GM18868 (cell line): Measurements from ENCODE around the gene UXT.
A peak's percentile ranks its signal among the peaks of the same experiment; 100 is the strongest.

Experiments
- ATAC-seq: cut with Tn5 transposase; IDR thresholded peaks from one replicate; pipeline ENCODE4 v1.9.1; 2021; ENCODE audit warnings: mild to moderate bottlenecking, moderate library complexity; ENCODE audit not compliant: unreplicated experiment

Gene UXT

DNA sequence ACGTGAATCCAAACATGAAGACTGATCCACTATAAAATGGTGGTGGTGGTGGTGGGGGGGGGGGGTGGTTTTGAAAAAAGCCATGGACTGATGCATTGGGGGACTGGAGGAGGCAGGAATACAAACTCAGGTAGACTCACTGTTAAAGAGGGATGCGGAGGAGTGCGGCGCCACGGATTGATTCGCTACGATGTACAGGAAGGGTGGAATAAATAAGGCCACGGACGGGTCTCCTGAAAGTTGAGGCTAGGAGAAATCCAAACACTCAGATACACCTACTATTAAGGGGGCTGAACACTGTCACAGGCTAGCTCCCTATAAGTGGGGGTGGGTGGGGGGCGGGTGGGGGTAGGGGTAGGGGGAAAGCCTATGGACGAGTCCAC, 9.2 kb downstream of the UXT start:
- ATAC-seq = no peak

DNA sequence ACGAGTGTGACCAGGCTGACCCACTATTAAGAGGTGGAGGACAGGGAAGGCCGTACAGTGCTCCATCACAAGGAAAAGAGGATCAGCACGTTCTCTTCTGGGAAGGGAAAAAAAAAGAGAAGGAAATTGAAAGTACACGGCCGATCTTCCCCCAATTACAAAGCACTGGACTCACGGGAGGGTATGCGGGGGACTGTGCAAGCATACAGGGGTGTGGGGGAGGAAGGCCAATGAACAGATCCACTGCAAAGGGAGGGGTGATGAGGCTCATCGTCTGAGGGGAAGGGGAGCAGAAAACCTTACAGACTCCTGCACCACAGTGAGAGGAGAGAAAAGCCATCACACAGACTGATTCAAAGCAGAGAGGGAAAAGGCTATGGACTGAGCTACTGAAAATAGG, 9.7 kb downstream of the UXT start:
- no peak for ATAC-seq

DNA sequence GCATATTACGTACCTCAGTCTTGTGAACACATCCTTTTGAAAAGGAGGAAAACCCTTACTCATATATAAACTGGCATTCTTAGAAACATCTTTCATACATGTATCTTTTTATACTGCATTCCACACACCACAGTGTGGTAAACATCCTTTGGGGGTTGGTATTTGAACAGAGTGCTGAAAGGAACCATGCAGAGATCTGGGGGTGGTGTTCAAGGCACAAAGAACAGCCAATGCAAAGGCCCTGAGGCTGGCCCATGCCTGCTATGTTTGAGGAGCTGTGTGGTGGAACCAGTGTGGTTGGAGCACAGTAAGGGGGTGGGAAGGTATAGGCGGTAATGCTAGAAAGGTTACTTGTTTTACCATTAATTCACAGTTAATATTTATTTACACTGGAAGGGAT, 10.6 kb downstream of the UXT start:
- ATAC-seq = no peak

DNA sequence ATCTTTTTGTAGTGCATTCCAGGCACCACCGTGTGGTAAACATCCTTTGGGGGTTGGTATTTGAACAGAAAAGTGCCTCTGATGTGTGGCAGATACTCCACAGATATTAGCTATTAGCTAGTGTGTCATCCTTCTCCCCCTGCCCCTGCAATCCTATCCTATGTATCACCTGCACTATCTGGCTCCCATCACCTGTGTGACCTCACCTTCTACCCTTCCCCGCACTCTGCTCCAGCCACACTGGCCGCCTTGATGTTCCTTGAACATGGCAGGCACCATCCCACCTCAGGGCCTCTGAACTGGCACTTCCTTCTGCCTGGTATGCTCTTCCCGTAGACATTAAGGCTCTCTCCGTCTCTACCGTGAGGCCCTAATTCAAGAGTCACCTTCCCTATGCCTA, 12.3 kb downstream of the UXT start:
- no peak for ATAC-seq

DNA sequence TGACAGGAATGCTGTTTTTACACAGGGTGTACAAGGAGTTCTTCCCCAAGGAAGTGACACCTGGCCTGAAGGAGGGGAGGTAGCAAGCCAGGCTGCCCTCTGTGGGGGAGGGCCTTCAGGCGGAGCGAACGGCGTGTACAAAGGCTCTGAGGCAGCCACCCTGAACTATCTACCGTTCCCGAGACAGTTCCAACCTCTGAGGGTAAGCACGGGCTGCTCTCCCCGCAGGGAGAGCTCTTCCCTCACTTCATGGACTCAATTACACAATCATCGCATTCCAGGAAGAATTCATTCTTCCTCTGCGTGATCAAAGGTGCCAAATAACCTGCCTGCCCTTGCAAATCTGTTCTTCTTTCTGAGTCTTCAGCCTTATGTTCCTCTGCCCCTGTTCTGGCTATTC, 13.4 kb downstream of the UXT start:
- ATAC-seq = no peak

DNA sequence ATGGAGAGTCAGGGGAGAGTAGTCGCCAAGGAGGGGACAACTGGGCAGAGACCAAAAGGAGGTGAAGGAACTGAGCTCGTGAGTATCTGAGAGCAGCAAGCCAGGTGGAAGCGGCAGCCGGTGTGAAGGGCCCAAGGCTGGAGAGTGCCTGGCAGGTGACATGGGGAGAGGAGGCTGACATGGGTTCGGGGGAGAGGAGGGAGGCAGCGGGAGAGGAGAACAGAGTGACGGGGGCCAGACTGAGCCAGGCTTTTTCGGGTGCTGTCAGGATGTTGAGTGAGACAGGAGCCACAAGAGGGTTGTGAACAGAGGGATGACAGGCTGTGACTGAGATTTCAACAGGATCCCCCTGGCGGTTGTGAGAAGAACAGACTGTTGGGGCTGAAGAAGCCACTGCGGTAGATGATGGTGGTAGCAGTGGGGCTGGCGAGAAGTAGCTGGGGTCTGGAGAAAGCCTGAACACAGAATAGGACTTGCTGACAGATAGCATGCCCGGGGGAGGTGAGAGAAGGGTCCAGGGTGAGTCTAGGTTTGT, 14.4 kb downstream of the UXT start:
- no peak for ATAC-seq

DNA sequence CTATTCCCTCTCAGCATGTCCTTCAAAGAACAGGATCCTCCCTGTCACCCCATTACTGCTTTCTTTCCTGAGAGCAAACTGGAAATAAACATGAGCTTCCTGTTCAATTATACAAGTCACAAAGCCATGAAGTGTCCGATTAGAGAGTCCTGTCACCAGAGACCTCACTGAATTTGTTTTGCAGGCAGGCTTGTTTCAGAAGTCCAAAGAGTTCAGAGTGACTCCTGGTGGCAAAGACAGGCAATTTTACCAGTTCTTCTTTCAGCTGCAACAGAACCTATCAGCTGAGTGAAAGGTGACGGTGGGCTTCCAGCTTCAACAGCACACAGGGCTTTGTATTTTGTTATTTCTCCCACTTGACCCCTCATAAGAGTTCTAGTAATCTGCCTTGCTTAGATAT, 15.1 kb downstream of the UXT start:
- no peak for ATAC-seq

DNA sequence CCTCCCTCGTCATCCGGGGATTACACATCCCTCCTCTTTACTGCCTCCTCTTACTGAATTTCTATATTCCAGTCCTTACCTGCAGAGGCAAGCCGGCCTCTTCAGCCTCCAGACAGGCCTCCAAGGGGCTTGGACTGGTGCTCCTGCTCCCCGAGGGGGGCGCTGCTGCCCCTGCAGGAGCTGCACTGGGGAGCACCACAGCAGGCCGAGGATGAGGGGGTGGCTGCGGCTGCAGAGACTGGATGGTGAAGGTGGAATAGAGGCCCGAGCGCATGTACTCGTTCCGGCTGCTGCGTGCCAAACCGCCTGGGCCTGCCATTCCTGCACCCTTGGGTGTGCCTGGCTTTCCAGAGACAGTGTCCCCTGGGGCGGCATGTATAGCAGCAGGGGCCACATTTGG, 20.2 kb downstream of the UXT start:
- ATAC-seq = no peak

DNA sequence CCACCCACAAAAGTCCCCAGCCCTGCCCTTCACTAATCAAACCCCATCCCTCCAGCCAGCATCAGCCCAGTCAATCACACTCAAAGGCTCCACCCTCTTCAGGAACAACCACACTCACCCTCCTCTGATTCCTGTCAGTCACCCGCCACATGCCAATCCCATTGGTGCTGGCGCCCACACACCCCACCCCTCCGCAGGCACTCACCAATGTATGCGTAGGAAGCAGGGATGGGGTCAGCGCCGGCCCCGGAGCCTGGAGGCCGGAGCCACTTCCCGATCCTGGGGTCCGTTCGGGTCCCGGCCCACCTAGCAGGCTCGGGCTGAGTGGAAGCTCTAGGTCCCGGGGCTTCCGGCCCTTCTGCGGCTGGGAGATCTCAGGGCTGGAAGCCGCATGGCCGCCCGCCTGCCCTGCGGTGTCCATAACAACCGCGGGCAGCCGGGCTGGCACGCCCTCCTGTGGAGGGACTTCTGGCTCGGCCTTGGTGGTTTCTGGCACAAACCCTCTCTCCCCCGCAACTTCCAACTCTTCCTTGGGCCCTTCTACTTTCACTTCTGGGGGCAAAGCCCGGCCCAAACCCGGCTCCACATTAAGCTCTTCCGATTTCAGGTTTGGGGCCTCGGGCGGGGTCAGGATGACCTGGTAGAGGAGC, 21.3 kb downstream of the UXT start:
- ATAC-seq = peak; percentile 94

DNA sequence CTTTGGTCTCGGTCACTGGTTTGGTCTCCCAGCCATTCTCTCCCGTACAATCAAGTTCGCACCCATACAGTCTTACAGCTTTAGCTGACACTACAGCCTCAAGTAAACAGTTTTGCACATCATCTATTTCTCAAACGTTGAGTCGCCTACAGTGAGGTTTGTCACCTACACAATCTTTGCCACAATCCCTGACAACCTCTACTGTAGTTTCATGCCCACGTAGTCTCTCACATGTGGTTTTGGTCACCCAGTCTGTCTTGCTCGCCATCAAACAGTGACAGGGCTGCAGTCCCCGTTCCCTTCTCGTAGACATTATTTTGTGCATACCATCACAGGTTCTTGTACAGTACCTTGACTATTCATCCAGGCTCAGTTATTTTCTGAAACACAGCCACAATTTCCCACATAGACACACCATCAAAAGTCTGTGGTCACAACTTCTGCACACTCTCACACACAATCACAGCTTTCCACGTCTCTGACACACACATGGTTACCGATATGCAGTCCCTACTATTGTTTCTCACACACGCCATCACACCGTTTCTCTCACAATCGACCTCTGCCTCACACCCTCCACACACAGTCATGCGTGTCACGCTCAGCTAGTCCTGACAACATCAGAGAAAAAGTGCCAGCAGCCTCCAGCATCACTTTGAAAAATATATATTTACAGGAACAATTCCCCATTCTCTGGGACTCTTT, 24.0 kb downstream of the UXT start:
- ATAC-seq = no peak

DNA sequence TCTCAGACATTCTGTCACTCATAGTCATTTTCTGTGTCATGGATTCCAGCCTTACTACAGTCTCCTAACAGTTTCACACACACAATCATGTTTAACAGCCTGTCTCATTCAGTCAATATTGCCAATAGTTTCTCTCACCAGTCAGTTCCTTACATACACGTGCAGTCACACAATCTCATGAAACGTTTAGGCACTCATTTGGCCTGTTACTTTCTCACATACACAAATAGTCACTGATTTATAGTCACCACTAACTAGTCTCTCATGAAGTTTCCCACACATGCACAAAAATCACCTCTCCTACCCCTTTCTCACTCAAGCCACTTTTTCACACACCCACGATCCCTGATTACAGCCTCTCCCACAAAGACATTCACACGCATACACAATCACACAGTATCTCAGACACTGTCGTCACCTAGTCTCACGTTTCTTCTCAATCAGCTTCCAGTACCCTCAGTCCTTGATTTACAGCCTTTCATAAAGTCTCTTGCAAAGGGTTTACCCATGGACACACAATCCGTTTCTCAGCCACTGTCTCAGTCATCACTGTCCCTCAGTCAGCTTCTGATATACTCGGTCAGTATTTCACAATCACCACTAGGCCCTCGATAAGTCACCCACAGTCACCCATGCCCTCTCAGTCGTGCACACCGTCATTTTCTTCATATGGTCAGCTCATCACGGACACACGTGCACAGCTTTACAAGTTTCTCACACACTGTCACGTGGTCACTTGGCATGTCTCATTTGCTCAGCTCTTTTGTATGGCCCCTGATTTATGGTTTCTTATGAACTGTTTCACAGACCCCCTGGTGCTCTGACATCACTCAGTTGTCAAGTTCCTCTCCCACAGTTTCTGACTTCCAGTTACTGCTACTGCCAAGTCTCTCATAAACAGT, 25.0 kb downstream of the UXT start:
- ATAC-seq = no peak

DNA sequence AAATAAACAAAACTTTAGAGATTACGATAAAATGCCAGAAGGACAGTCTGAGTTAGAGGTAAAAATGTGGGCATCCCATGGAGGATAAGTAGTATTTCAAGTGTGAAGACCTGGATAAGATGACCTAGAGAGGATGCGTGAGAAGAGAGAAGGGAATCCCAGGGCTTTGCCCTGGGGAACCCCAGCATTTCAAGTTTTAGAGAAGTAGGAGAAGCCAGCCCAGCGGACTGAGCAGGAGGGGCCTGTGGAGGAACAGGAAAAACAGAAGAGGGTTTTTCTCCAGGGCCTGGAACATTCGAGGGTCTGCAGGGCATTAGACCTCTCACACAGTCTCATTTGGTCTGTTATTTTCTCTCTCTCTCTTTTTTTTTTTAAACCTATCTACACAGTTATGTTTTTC, 26.3 kb downstream of the UXT start:
- no peak for ATAC-seq

DNA sequence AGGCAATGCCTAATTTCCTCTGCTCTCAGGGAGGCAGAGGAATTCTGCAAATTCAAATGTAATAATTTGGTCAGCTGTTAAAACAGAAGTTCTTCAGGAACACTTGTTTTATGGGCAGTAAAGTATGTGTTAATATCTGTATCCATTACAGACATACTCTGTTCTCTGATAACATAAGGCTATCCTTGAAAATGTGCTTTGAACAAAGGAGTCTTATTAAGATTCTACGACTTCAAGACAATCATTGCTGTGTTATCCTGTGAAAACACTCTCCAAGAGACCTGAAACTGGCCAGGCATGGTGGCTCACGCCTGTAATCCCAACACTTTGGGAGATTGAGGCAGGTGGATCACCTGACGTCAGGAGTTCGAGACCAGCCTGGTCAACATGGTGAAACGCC, 27.3 kb downstream of the UXT start:
- no peak for ATAC-seq

DNA sequence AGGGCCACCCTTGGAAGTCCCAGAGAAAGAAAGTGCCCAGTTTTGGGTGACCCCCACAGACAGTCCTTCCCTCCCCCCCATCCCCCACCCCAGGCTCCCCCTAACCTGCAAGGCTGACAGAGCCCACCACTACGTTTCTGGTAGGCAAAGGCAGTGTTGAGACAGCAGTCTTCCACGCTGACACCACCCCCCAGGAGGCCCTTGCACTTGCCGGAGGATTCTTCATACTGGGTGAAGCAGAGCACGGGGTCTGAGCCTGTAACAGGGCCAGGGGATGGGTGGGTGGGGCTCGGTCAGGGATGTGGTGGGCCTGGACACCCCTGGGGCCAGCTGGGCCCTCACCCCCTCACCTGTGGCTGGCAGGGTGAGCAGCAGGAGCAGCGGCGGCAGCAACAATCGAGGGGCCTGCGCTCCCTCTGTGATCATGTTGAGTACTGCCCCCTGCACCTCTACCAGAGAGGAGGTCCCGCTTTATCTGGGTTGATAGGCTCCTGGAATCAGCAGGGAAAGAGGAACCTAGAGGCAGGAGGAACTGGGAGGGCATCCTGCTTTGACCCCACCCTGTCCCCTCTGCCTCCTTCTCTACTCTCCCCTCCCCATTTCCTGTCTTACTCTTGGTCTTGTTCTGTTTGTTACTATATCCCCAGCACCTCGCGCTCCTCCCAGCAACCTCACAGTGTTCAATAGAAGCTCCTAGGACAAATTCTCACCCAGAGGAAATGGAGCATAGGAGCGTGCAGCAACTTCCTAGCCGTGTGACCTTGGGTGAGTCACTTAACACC, 29.4 kb downstream of the UXT start, which contains the start of gene CFP:
TSS of gene CFP (minus strand) at position 512 of the 782 bp plus-strand sequence. CDS start at position 426, 86 bp downstream.
- no peak for ATAC-seq

DNA sequence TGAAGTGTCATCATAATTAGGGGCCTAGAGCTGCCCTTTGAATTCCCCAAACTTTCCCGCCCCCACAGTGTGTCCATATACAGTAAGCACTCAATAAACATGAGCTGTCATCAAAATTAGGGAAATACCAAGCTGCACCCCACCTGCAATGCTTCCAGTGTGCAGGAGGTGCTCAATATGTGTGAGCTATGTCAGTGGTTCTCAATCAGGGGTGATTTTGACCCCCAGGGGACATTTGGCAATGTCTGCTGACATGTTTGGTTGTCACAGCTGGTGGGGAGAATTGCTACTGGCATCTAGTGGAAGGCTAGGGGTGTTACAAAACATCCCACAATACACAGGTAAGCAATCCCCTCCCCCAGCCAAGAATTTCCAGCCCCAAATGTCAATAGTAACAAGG, 30.0 kb downstream of the UXT start:
- ATAC-seq = peak; percentile 54

DNA sequence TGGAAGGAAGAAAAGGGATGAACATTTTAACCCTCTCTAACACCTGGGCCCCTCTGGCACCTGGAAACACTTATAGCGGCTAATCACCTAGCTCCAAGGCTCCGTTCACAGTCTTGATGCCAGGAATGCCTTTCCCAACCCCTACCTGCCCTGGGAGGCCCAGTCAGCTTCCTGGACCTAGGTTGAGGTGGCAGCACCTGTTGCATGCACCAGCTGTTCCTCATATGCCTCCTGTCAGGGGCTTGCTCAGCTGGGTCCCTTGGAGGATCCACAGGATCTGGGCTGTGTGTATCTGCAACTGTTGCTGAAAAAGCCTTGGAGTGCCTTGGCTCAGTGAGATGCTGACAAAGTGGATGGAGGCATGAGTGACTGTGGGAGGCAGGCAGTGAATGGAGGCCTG, 33.6 kb downstream of the UXT start:
- no peak for ATAC-seq

DNA sequence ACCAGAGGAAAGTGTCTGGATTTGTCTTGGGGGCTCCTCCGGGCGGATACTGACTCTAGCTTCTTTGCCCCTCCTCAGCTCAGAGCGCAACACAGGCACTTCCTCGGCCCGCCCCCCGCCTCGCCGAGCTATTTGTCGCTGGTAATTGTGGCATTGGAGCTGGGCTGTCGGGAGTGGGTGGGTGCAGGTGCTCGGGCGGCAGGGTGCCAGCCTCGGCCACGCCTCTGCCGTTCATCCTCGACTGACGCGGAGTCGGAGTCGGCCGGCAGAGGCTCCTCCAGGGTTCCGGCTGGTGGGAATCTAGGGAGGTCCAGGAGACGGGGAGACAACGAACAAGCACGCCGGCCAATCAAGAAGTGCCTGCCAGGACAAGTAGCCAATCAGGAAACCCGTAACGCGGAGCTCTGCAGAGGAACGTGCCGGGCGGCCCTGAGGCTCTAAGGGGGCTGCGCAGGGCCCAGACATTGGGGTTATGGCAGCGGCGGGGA, 35.4 kb downstream of the UXT start:
- ATAC-seq = peak; percentile 42

DNA sequence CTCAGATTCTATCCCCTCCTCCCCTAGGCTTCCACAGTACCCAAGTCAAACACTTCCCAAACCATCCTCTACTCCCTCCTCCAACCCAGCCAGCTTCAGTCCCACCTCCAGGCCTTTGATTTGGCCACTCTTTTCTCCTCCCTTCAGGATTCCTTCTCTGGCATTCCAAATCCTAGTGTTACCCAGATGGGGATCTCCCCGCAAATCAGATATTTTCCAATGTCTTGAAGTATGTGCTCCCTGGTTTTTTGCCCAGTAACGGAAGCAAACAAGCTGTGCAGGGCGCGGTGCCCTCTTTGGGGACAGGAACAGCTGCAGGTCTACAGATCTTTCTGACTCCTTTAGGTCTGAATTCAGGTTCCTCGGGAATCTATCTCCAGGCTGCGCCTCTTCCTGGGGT, 37.1 kb downstream of the UXT start:
- no peak for ATAC-seq

DNA sequence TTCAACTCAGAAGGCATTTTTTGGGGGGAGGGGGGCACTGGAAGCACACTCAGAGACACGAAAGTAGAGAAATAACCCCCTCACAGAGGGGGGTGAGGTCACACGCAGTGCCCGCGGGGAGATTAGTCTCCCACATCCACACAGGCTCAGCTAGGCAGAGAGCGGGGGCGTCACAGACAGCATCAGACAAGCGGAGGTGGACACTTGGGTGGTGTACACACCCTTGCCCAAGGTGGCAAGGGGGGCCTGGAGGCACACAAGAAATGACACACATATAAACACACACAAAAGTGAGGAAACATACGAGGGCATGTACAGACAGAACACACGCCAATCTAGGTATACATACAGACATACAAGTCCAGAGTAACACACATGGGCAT, 38.7 kb downstream of the UXT start:
- ATAC-seq = no peak

DNA sequence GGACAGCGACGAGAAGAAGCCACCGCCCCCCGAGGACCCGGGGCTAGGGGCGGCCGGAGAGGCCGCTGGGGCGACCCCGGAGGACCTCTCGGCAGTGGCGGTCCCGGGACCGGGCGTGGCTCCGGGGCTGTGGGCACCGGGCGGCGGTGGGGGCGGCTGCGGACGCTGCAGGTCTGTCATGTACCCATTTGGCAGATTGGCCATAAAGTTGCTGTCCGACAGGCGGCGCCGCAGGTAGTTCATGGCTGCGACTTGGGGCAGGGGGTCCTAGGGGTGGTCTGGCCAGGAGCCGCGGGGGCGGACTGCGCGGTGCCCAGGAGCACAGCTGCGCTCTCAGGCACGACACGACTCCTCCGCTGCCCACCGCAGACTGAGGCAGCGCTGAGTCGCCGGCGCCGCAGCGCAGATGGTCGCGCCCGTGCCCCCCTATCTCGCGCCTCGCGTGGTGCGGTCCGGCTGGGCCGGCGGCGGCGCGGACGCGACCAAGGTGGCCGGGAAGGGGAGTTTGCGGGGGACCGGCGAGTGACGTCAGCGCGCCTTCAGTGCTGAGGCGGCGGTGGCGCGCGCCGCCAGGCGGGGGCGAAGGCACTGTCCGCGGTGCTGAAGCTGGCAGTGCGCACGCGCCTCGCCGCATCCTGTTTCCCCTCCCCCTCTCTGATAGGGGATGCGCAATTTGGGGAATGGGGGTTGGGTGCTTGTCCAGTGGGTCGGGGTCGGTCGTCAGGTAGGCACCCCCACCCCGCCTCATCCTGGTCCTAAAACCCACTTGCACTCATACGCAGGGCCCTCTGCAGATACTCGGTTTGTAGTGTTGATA, 39.3 kb downstream of the UXT start, which contains the start of gene SYN1:
TSS of gene SYN1 (minus strand) at position 372 of the 817 bp plus-strand sequence. CDS start at position 243, 129 bp downstream.
- peak; percentile 74 for ATAC-seq
